Progenitor cell of endocrine pancreas (in vitro differentiated cells): ENCODE measurements around the gene RNF123. TPM values are rescaled to one million over a fixed set of nuclear protein-coding genes. Genes with fewer than 3 reads are reported as not detected.

Source experiments
- DNase-seq: peaks from one replicate; pipeline ENCODE4 v3.0.0; 2021; ENCODE audit warnings: low spot score; ENCODE audit not compliant: unreplicated experiment
- H3K27ac Mint-ChIP-seq: 2 replicates; pipeline ENCODE4 v1.8.0; 2021; ENCODE audit warnings: mild to moderate bottlenecking, moderate library complexity, mixed read lengths
- H3K27me3 Mint-ChIP-seq: 2 replicates; pipeline ENCODE4 v1.8.0; 2021; ENCODE audit warnings: mixed read lengths
- H3K36me3 Mint-ChIP-seq: 2 replicates; pipeline ENCODE4 v1.8.0; 2022; ENCODE audit warnings: mixed read lengths; ENCODE audit not compliant: insufficient read depth
- H3K4me1 Mint-ChIP-seq: 2 replicates; pipeline ENCODE4 v1.8.0; 2021; ENCODE audit warnings: low read depth, mixed read lengths
- H3K4me3 Mint-ChIP-seq: 2 replicates; pipeline ENCODE4 v1.8.0; 2021; ENCODE audit warnings: low read depth, mild to moderate bottlenecking, moderate library complexity, mixed read lengths
- H3K9me3 Mint-ChIP-seq: 2 replicates; pipeline ENCODE4 v1.8.0; 2021; ENCODE audit warnings: low read depth, mixed read lengths
- total RNA-seq: library from RNA; stranded (reverse); gene quantifications from 2 replicates; pipeline ENCODE4 v1.2.1, GENCODE V29; 2021
- TF ChIP-seq, protein P1 (sequence below): fragments of 200-600 bp; sonication (generic); IDR thresholded peaks from one replicate; pipeline ENCODE4 v1.5.0; 2021; ENCODE audit warnings: antibody characterized with exemption, mild to moderate bottlenecking; ENCODE audit not compliant: unreplicated experiment

RNF123 gene
- total RNA-seq, 1 donor from 2014 or later, result 52.2 TPM

DNA sequence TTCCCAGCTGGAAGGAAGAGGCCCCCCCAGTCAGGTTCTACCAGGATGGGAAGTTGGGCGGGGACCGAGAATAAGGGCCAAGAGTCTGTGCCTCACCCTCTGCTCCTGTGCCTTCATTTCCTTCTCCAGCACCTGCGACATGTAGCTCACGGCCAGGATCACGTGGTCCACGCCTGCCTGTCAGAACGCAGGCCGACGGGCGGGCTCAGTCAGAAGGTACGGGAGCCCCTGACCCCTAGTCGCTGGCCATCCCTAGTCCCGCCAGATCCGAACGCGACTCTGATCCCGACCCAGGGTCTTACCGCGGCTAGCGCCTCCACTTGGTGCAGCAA lies 33.9 kb downstream of the RNF123 start:
- Mint-ChIP-seq H3K36me3 (peaks cover 1% of the 10 kb centered on the region), H3K27me3 (no peaks in the 10 kb centered on the region), H3K4me3 (peak overlapping the region; percentile 92), H3K9me3 (no peaks in the 10 kb centered on the region), H3K4me1 (peaks cover 22% of the 10 kb centered on the region), H3K27ac (peak overlapping the region; percentile 96)
- peak; percentile 38 for DNase-seq
- TF ChIP-seq, protein P1, sequence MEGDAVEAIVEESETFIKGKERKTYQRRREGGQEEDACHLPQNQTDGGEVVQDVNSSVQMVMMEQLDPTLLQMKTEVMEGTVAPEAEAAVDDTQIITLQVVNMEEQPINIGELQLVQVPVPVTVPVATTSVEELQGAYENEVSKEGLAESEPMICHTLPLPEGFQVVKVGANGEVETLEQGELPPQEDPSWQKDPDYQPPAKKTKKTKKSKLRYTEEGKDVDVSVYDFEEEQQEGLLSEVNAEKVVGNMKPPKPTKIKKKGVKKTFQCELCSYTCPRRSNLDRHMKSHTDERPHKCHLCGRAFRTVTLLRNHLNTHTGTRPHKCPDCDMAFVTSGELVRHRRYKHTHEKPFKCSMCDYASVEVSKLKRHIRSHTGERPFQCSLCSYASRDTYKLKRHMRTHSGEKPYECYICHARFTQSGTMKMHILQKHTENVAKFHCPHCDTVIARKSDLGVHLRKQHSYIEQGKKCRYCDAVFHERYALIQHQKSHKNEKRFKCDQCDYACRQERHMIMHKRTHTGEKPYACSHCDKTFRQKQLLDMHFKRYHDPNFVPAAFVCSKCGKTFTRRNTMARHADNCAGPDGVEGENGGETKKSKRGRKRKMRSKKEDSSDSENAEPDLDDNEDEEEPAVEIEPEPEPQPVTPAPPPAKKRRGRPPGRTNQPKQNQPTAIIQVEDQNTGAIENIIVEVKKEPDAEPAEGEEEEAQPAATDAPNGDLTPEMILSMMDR, result no peak

DNA sequence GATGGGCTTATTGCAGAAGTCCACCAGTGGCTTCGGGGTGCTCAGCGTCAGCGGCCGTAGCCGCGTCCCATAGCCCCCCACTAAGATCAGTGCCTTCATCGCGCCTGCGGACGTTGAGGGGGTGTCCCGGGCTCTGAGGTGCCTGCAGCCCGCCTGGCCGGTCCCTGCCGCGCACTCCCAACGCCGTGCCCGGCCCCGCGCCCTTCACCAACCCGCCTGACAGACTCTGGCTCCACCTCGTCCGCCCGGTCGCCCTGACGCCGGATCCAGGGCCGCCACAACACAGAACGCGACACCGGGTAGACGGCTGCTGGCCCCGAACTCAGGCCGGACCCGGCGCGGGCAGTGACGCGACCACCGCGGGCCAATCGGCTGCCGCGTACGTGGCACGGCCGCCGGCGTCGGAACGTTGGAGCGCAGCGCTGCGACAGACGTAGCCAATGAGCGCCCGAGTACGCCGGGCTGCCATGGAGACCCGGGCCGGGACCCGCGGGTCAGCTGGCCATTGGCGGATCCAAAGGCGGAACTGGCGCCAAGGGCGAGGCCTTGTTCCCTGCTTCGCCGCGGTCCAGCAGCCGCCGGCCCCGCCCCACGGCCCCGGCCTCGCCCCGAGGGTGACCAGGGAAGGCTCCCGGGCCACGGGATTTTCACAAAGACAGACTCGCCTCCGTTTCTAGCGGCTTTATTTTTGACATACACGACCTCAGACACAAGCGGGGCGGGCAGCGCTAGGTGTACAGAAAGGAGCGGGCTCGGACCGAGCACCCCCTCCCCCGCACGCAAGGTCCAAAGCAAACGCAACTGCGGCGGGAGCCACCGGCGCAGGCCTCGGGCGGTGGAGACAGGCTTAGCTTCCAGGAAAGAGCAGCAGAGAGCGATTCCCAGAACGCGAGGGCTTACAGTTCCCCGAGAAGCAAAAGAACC lies 34.5 kb downstream of the RNF123 start, which contains the start of gene GMPPB:
Gene GMPPB, minus strand, starts transcription at position 324 of the 924 bp plus-strand sequence. Its CDS starts 225 bp downstream, at position 99.
- peaks cover 1% of the 10 kb centered on the region for H3K36me3 Mint-ChIP-seq

DNA sequence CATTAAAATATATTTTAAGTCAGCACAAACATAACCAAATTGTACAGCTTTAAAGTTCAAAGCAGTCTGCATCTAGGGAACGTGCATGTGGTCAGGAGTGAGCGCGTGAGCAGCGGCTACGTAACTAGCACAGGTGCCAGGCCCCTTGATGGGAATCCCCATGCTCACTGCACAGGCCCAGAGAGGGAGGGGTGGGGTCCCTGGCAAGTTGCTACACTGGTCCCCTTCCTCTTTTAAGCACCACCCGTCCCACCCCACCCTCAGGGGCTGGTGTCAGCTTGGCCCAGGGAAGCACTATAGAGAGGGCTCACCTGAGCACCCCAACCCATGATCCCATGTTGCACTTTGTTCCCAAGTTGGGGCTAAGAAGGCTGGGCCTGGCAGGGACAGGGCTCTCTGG lies 35.2 kb downstream of the RNF123 start:
- H3K4me3 Mint-ChIP-seq, result peak overlapping the region; percentile 92
- no peak for DNase-seq
- peak overlapping the region; percentile 99 for H3K27ac Mint-ChIP-seq
- H3K4me1 Mint-ChIP-seq, result peaks cover 13% of the 10 kb centered on the region
- H3K36me3 Mint-ChIP-seq, result peaks cover 1% of the 10 kb centered on the region
- H3K9me3 Mint-ChIP-seq, result no peaks in the 10 kb centered on the region
- TF ChIP-seq, protein P1, result no peak
- H3K27me3 Mint-ChIP-seq, result no peaks in the 10 kb centered on the region

More for the DNA sequence above, 34.5 kb downstream of the RNF123 start, which contains the start of gene GMPPB:
- Mint-ChIP-seq H3K4me3 (peak within 1 kb of the TSS; percentile 92), H3K4me1 (peaks cover 17% of the 10 kb centered on the region), H3K27ac (peak within 1 kb of the TSS; percentile 99), H3K27me3 (no peaks in the 10 kb centered on the region), H3K9me3 (no peaks in the 10 kb centered on the region)
- TF ChIP-seq, protein P1, result no peak
- peak; percentile 90 for DNase-seq

DNA sequence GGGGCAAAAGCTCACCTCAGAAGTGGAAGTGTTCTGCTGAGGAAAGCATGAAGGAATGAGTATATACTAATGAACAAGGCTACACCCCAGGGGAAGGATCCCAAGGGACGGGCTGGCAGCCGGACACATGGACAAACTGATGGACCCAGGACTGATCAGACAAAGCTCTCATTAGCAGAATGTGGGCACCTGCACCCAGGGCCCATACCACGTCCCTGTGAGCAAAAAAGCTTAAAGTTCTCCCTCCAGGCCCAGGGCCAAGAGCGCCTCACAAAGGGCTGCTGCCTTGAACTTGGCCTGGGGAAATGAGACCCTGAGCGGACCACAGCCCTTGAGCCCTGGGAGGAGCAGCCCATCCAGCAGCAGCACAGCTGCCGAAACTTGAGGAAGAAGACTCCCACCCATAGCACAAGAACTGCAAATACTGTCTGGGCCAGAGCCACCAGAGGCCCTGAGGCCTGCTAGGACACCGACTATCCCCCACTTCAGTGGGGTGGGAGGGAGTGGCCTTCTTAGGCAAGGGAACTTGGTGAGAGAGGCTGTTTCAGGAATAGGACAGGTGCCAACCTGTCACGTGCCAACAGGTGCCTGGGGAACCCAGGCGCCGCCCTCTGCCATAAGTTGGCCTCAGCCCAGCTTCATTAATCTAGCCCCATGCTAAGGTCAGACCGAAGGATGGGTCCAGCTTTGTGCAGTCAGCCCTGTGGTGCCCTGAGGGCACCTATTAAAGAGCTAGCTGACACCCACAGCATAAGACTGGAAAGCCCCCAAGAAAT lies 36.7 kb downstream of the RNF123 start:
- H3K4me1 Mint-ChIP-seq, result peaks cover 12% of the 10 kb centered on the region
- TF ChIP-seq, protein P1, result no peak
- H3K27ac Mint-ChIP-seq, result no peak overlapping the region
- peaks cover 3% of the 10 kb centered on the region for H3K36me3 Mint-ChIP-seq
- no peaks in the 10 kb centered on the region for H3K27me3 Mint-ChIP-seq
- DNase-seq, result no peak
- H3K4me3 Mint-ChIP-seq, result no peak overlapping the region
- H3K9me3 Mint-ChIP-seq, result no peaks in the 10 kb centered on the region
